ENCODE measurements around the gene CAV1. TPM values are rescaled to one million over a fixed set of nuclear protein-coding genes. Genes with fewer than 3 reads are reported as not detected.
A peak's percentile ranks its signal among the peaks of the same experiment; 100 is the strongest.
"Not testable (repeated sequence)": the region's sequence is repeated elsewhere in the genome, so short reads cannot be mapped to it uniquely, and the experiment has no call there.

Gene CAV1
- 217 and 552 TPM in 2 replicates for total RNA-seq

DNA sequence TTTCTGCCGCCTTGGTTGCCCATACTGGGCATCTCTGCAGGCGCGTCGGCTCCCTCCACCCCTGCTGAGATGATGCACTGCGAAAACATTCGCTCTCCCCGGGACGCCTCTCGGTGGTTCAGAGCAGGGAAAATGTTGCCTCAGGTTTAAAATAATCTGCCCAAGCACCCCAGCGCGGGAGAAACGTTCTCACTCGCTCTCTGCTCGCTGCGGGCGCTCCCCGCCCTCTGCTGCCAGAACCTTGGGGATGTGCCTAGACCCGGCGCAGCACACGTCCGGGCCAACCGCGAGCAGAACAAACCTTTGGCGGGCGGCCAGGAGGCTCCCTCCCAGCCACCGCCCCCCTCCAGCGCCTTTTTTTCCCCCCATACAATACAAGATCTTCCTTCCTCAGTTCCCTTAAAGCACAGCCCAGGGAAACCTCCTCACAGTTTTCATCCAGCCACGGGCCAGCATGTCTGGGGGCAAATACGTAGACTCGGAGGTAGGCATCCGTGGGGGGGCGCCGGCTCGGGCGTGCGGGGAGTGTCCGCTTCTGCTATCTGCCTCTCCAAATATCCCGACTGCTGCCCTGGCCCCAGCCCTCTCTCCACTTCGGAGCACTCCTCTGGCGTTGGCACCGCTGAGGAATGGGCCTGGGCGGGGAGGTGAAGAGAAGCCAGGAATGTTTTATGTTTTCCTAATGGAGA is at the start of gene CAV1:
CAV1 (plus strand) TSS at position 428 of the 689 bp plus-strand sequence; CDS start at position 455, 27 bp downstream.
- peak; percentile 90 for DNase-seq (ENCODE audit: low read depth)

- no peak for DNase-seq (ENCODE audit: low read depth)
These were observed 47.2 kb upstream of the CAV1 start for GRCh38 chr7:116477625-116478024.

GRCh38 chr7:116478834-116479233 is 46.0 kb upstream of the CAV1 start:
- DNase-seq (ENCODE audit: low read depth), result no peak

GRCh38 chr7:116483271-116483942 is 41.4 kb upstream of the CAV1 start:
- DNase-seq (ENCODE audit: low read depth), result no peak

- not testable (repeated sequence) for DNase-seq (ENCODE audit: low read depth)
These were observed 40.4 kb upstream of the CAV1 start for GRCh38 chr7:116484389-116484788.

GRCh38 chr7:116487907-116488521 is 36.8 kb upstream of the CAV1 start:
- DNase-seq (ENCODE audit: low read depth), result no peak

- no peak for DNase-seq (ENCODE audit: low read depth)
These were observed 34.5 kb upstream of the CAV1 start for GRCh38 chr7:116490351-116490750.

DNA sequence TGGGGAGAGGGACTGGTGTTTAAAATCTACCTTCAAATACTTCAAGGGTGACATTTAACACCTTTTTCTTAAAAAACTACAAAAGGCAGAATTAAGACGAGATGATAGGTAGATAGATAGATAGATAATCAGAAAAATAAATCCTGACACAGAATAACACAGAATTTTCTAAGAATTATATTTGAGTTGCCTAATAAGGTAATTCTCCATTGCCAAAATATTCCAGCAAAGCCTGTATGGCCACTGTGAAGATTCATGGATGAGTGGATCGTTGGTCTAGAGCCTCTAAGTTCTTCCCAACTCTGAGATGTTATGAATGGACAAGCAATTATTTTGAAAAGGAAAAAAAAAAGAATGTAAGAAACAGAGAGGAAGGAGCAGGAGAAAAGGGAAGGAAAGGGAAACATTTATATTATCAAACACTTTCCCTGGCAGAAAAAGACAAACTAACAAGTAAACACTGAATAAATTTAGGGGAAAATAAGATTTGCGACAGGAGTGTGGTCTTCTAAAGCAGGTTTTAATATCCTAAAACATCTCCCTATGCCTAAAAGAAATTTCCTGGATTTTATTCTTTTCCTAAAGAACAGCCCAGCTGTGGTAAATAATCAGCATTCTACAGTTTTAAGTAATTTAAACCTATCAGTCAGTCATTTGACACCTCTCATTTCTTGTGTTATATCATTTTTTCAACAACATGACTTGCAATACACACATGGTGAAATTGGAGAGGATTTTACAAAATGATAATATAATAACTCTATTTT is 32.8 kb upstream of the CAV1 start:
- DNase-seq (ENCODE audit: low read depth), result no peak

DNA sequence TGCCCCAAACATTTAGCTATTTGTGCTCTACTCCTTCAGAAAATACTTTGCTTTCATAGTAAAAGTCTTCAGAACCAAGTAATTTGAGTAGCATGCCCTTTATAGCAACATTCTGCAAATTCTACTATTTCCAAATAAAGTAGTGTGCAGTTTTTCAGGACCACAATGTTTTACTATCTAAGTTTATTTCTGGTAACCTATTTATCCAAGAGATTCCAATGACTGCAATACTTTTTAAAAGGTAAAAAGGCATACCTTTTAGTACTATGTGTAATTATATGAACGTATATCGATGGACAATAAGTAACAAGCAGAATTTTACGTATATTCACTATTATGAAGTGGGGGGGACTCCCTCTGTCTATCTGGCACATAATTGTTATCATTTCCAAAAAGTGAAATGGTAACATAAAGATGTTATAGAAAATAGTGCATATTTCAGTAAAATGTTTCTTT is 32.2 kb upstream of the CAV1 start:
- no peak for DNase-seq (ENCODE audit: low read depth)

DNA sequence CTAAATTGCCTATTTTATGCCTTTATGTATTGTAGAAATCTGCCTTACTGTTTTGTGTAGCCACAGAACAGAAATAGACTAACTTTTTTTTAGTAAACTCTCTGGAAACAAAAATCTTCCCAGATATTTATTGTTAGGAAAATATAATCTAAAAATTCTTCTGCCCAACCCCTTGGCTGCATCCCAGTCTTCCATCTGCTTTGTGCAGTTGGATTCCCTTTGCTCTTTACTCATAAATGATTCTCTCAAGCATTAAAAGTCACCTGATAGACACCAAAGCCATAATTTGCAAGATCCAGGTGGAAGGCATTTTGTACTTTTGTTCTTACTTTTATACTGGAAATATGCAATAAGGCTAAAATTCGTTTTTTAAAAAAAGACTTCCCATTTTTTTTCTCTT is 31.4 kb upstream of the CAV1 start:
- no peak for DNase-seq (ENCODE audit: low read depth)

DNA sequence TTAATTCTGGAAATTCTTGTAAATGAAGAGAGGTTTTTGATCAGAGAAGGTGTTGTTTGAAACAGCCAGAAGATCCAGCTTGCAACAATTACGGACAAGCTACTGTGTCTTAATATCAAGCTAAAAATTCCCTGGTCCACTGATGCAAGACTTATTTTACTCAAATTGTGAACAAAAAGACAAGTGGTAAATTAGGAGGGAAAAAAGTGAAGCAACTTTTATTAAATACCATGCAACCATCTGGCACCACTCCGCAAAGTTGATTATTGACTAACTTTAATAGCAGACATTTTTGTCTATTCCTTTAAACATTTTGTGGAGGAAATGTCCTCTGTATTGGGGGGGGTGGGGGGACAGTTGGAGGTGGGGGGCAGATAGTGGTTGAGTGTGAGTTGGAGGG is 30.4 kb upstream of the CAV1 start:
- DNase-seq (ENCODE audit: low read depth), result no peak

DNA sequence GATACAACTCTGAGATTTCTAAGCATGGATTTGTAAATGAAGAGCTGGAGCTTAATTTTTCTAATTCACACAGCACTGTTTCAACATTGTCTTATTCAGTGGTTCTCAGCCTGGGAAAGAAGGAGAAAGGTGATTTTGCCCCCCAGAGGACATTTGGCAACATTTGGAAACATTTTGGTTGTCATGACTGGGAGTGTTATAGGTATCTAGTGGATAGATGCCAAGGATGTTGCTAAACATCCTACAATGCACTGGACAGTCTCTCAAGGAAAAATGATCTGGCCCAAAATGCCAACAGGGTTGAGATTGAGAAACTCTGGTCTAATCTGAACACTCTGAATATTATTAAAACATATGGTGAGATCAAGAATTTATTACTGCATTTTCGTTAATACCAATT is 29.1 kb upstream of the CAV1 start:
- DNase-seq (ENCODE audit: low read depth), result peak; percentile 51

GRCh38 chr7:116496653-116497052 is 28.2 kb upstream of the CAV1 start:
- DNase-seq (ENCODE audit: low read depth), result no peak

- no peak for DNase-seq (ENCODE audit: low read depth)
These were observed 27.1 kb upstream of the CAV1 start for GRCh38 chr7:116497708-116498107.

DNA sequence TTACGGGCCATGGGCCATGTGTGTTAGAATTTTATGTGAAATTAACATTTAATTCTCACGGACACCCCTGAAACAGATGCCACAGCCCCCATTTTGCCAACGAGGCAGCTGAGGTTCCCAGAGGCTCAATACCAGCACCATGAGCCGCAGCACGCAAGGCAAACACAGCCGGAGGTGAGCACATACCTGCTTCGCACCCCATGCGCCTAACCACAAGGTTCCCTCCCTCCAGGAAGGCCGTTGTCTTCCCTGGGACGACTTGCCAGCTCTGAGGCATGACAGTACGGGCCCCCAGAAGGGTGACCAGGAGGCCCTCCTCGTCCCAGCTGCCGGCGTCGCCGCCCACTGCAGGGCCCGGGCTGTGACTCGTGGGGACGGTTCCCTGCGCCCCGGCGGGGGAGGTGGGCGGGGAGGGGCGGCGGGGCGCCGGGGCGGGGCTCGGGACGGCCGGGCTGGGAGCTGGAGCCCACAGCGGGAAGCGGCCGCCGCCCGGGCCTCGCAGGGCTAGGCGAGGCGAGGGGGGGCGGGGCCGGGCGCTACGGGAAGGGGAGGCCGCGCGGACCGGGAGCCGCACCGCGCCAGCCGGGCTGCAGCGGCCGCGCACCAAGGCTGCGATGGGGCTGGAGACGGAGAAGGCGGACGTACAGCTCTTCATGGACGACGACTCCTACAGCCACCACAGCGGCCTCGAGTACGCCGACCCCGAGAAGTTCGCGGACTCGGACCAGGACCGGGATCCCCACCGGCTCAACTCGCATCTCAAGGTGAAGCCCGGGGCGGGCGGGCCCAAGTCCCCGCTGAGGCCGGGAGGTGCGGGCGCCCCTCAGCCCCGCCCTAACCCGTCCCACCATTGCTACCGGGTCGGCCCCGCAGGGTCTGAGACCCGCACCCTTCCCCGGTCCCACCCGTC is 25.4 kb upstream of the CAV1 start, which contains the start of gene CAV2:
CAV2 (plus strand) TSS at position 571 of the 910 bp plus-strand sequence; CDS start at position 615, 44 bp downstream.
- peak; percentile 35 for DNase-seq (ENCODE audit: low read depth)

- DNase-seq (ENCODE audit: low read depth), result peak; percentile 81
These were observed 24.6 kb upstream of the CAV1 start for GRCh38 chr7:116500078-116500853.

GRCh38 chr7:116501425-116502167 is 23.2 kb upstream of the CAV1 start:
- DNase-seq (ENCODE audit: low read depth), result no peak

DNA sequence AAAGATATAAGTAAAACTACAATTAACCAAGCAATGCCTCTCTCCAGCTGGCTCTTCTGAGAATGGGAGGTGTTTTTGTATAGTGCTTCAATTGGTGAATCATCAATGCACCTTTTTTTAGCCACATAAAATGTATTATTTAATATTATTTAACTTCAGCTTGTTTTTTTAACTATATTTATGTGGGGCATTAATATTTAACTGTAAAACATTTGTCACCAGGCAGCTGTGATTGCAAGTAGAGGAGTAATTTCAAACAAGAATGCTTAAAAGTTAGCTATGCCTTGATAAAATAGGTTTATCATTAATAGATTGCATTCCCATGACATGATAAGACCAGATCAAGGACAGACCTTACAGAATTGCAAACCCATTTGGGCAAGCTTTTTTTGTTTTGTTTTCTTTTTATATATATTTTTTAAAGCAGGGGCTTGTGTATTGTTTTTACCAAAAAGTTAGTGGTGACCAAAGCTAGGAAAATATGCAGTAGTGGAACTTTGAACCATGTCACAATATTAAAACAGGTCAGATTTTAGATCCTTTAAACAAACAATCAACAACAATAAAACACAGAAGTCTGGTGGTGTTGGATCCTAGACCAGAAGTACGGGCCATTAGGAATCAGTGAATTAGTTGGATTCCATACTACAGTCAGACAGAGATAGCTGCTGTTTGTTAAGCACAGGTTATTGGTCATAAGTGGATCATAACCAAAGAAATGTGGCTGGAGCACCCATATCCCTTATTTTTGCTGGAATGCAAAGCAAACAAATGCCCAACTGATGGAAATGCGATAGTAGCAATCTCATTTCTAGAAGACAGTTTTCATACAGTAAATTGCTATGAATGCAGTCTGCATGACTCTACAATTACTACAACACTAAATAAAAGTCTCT is 22.4 kb upstream of the CAV1 start:
- DNase-seq (ENCODE audit: low read depth), result peak; percentile 85
